H1 (cell line): Measurements from ENCODE around the gene CWC25. TPM values are rescaled to one million over a fixed set of nuclear protein-coding genes. Genes with fewer than 3 reads are reported as not detected.

Experiments
- CTCF ChIA-PET: fragments of 300-600 bp; sonication (Branson Sonifier 250); formaldehyde crosslinking; loops from one replicate; lab custom pipeline; 2021; ENCODE audit not compliant: partially characterized antibody; lab: Charles Lee
- POLR2A ChIA-PET: fragments of 300-600 bp; sonication (Branson Sonifier 250); formaldehyde crosslinking; loops from one replicate; lab custom pipeline; 2021; ENCODE audit warnings: inconsistent platforms; ENCODE audit not compliant: partially characterized antibody; lab: Charles Lee
- DNase-seq, 2 experiments: peaks; one replicate each; pipeline versions ENCODE4 v3.0.0 to v3.0.0-alpha.2; 2010 to 2022; ENCODE audit warnings: low spot score in 2 of 2, low read depth in 1 of 2, mixed read lengths in 1 of 2
- FAIRE-seq: peaks from 2 replicates; lab custom pipeline; 2011; peaks lifted over from hg19 to GRCh38; lab: Jason Lieb, UNC
- H2AFZ ChIP-seq: 2 replicates; pipeline ENCODE4 v1.8.1; 2012; ENCODE audit warnings: low read length, inconsistent platforms
- H2AK5ac ChIP-seq: 2 replicates; pipeline ENCODE4 v1.6.1; 2013; ENCODE audit warnings: low read depth, low read length
- H2BK120ac ChIP-seq: replicated peaks from 2 replicates; pipeline ENCODE3; 2013; ENCODE audit warnings: low read depth, low read length, inconsistent platforms
- H2BK12ac ChIP-seq: 2 replicates; pipeline ENCODE4 v1.6.1; 2013; ENCODE audit warnings: low read depth, low read length
- H2BK15ac ChIP-seq: 2 replicates; pipeline ENCODE4 v1.6.1; 2013; ENCODE audit warnings: low read length
- H2BK20ac ChIP-seq: 2 replicates; pipeline ENCODE4 v1.6.1; 2013; ENCODE audit warnings: low read length
- H2BK5ac ChIP-seq: 2 replicates; pipeline ENCODE4 v1.6.1; 2013; ENCODE audit warnings: low read depth, low read length
- H3K14ac ChIP-seq: 2 replicates; pipeline ENCODE4 v1.6.1; 2013; ENCODE audit warnings: inconsistent platforms; ENCODE audit not compliant: insufficient read length
- H3K18ac ChIP-seq: 2 replicates; pipeline ENCODE4 v1.6.1; 2013; ENCODE audit warnings: low read length; ENCODE audit errors: extremely low read depth
- H3K23ac ChIP-seq: 2 replicates; pipeline ENCODE4 v1.6.1; 2013; ENCODE audit warnings: inconsistent platforms; ENCODE audit not compliant: insufficient read length
- H3K23me2 ChIP-seq: 2 replicates; pipeline ENCODE4 v1.6.1; 2013; ENCODE audit warnings: low read depth, low read length
- H3K27ac ChIP-seq: 2 replicates; pipeline ENCODE4 v1.6.1; 2011; ENCODE audit warnings: low read depth, low read length, inconsistent platforms
- H3K27me3 ChIP-seq, 4 experiments: replicated peaks in 1 of 4; 1 replicate in 1 of 4; 2 replicates in 3 of 4; pipeline versions ENCODE4 v1.6.1 to v1.8.1; 2011 to 2013; ENCODE audit warnings: low read length in 3 of 4, mild to moderate bottlenecking in 3 of 4, inconsistent platforms in 2 of 4, mixed read lengths in 2 of 4, moderate library complexity in 1 of 4; ENCODE audit not compliant: control insufficient read depth in 3 of 4, insufficient read depth in 3 of 4; ENCODE audit errors: extremely low read depth in 1 of 4
- H3K36me3 ChIP-seq, 4 experiments: 2 replicates each; pipeline versions ENCODE4 v1.6.1 to v1.8.1; 2011 to 2013; ENCODE audit warnings: mild to moderate bottlenecking in 4 of 4, low read length in 3 of 4, moderate library complexity in 2 of 4, control low read depth in 1 of 4, inconsistent platforms in 1 of 4; ENCODE audit not compliant: insufficient read depth in 4 of 4, control insufficient read depth in 2 of 4
- H3K4ac ChIP-seq: replicated peaks from 2 replicates; pipeline ENCODE3; 2013; ENCODE audit warnings: low read length, low read depth, mixed read lengths, inconsistent platforms; ENCODE audit not compliant: insufficient read length
- H3K4me1 ChIP-seq, 4 experiments: replicated peaks in 1 of 4; 1 replicate in 1 of 4; 2 replicates in 3 of 4; pipeline versions ENCODE4 v1.6.1 to v1.8.1; 2011 to 2013; ENCODE audit warnings: low read length in 3 of 4, inconsistent platforms in 2 of 4, mixed read lengths in 1 of 4; ENCODE audit not compliant: insufficient read depth in 4 of 4, control insufficient read depth in 3 of 4
- H3K4me2 ChIP-seq, 2 experiments: 2 replicates each; pipeline versions ENCODE4 v1.6.1 to v1.8.1; 2011 to 2013; ENCODE audit warnings: low read depth in 2 of 2, low read length in 2 of 2, control low read depth in 1 of 2, inconsistent platforms in 1 of 2, mild to moderate bottlenecking in 1 of 2; ENCODE audit not compliant: insufficient read depth in 1 of 2
- H3K4me3 ChIP-seq, 4 experiments: fragments of 200-600, 300-600 bp in 1 of 4; sonication (generic), shearing (Covaris generic), sonication (Bioruptor Twin) in 1 of 4; 2 replicates each; pipeline versions ENCODE4 v1.5.1 to v1.8.1; 2011 to 2016; ENCODE audit warnings: low read length in 4 of 4, low read depth in 3 of 4, control low read depth in 2 of 4, inconsistent platforms in 2 of 4, mild to moderate bottlenecking in 2 of 4, mixed read lengths in 1 of 4, moderate library complexity in 1 of 4; ENCODE audit not compliant: insufficient read depth in 2 of 4; ENCODE audit errors: extremely low read depth in 1 of 4
- H3K56ac ChIP-seq: replicated peaks from 2 replicates; pipeline ENCODE3; 2013; ENCODE audit warnings: low read depth, mild to moderate bottlenecking, mixed read lengths, low read length, inconsistent platforms; ENCODE audit not compliant: insufficient read length
- H3K79me1 ChIP-seq: 2 replicates; pipeline ENCODE4 v1.6.1; 2013; ENCODE audit warnings: low read depth, low read length, control low read depth
- H3K79me2 ChIP-seq, 2 experiments: 2 replicates each; pipeline versions ENCODE4 v1.6.1 to v1.8.1; 2012 to 2013; ENCODE audit warnings: low read length in 2 of 2, mild to moderate bottlenecking in 2 of 2, inconsistent platforms in 1 of 2; ENCODE audit not compliant: insufficient read depth in 2 of 2, control insufficient read depth in 1 of 2
- H3K9ac ChIP-seq, 4 experiments: replicated peaks in 1 of 4; 1 replicate in 1 of 4; 2 replicates in 3 of 4; pipeline versions ENCODE4 v1.6.1 to v1.8.1; 2011 to 2013; ENCODE audit warnings: low read depth in 3 of 4, low read length in 3 of 4, control low read depth in 2 of 4, mild to moderate bottlenecking in 2 of 4, moderate library complexity in 2 of 4, inconsistent platforms in 1 of 4; ENCODE audit errors: extremely low read depth in 1 of 4
- H3K9me3 ChIP-seq, 2 experiments: 2 replicates each; pipeline versions ENCODE4 v1.6.1 to v1.8.1; 2012 to 2013; ENCODE audit warnings: mild to moderate bottlenecking in 2 of 2, moderate library complexity in 2 of 2, control low read depth in 1 of 2, inconsistent platforms in 1 of 2, low read depth in 1 of 2, low read length in 1 of 2, mixed read lengths in 1 of 2; ENCODE audit not compliant: insufficient read depth in 2 of 2
- H4K20me1 ChIP-seq, 2 experiments: replicated peaks in 1 of 2; 2 replicates each; pipeline versions ENCODE3 to v1.8.1; 2011 to 2013; ENCODE audit warnings: inconsistent platforms in 2 of 2, low read length in 2 of 2, mild to moderate bottlenecking in 1 of 2; ENCODE audit not compliant: insufficient read depth in 2 of 2, control insufficient read depth in 1 of 2
- H4K5ac ChIP-seq: 2 replicates; pipeline ENCODE4 v1.6.1; 2013; ENCODE audit warnings: low read length, low read depth, mixed read lengths, inconsistent platforms; ENCODE audit not compliant: insufficient read length
- H4K8ac ChIP-seq: 2 replicates; pipeline ENCODE4 v1.8.0; 2013; ENCODE audit warnings: mild to moderate bottlenecking, moderate library complexity, low read length, inconsistent platforms; ENCODE audit not compliant: insufficient read depth; ENCODE audit errors: extremely low read depth
- H4K91ac ChIP-seq: replicated peaks from 2 replicates; pipeline ENCODE3; 2013; ENCODE audit warnings: low read length, mixed read lengths, inconsistent platforms; ENCODE audit not compliant: insufficient read length
- BACH1 ChIP-seq: IDR thresholded peaks from 2 replicates; pipeline ENCODE4 v1.6.1; 2012; ENCODE audit warnings: low read length, improper control_type of control experiment
- CEBPB ChIP-seq: IDR thresholded peaks from 2 replicates; pipeline ENCODE4 v1.6.1; 2012; ENCODE audit warnings: low read depth, low read length
- KDM5A ChIP-seq: fragments of 200-600 bp; IDR thresholded peaks from 2 replicates; pipeline ENCODE4 v1.7.1; 2012; ENCODE audit warnings: mild to moderate bottlenecking, low read length, inconsistent platforms, mixed read lengths
- NRF1 ChIP-seq: IDR thresholded peaks from 2 replicates; pipeline ENCODE4 v1.6.1; 2011; ENCODE audit warnings: mild to moderate bottlenecking, low read depth, low read length, improper control_type of control experiment
- POLR2AphosphoS5 ChIP-seq: IDR thresholded peaks from 2 replicates; pipeline ENCODE4 v1.6.1; 2011; ENCODE audit warnings: low read depth, low read length
- SIX5 ChIP-seq: IDR thresholded peaks from 2 replicates; pipeline ENCODE4 v1.6.1; 2011; ENCODE audit warnings: mild to moderate bottlenecking, low read depth, low read length
- SP2 ChIP-seq: IDR thresholded peaks from 2 replicates; pipeline ENCODE4 v1.6.1; 2012; ENCODE audit warnings: mild to moderate bottlenecking, low read length, inconsistent platforms
- WGBS, 2 experiments: shearing (Covaris generic) in 1 of 2; methylation state at CpG; one replicate each; pipeline versions ENCODE4 v1.1.6 to v1.1.7; 2013 to 2015; ENCODE audit warnings: low lambda C conversion rate in 2 of 2, mixed read lengths in 2 of 2, inconsistent platforms in 1 of 2, low coverage in 1 of 2, missing lambda C conversion rate in 1 of 2; ENCODE audit not compliant: insufficient replicate concordance in 2 of 2, insufficient coverage in 1 of 2, insufficient read length in 1 of 2; ENCODE audit errors: extremely low coverage in 1 of 2, missing lambda C conversion rate in 1 of 2; 5-methylcytosine and 5-hydroxymethylcytosine counted together
- polyA plus RNA-seq, 7 experiments: library from polyadenylated mRNA; depleted of rRNA in 3 of 7; stranded (reverse) in 5 of 7; unstranded in 2 of 7; fragments of >200 nt in 5 of 7; fragments of 200-250 nt in 2 of 7; gene quantifications; 1 replicate in 5 of 7; 2 replicates in 1 of 7; 4 replicates in 1 of 7; pipeline versions ENCODE4 v1.2.1 to v1.2.3, GENCODE V29; 2011 to 2013; ENCODE audit warnings: missing spikeins in 2 of 7, mixed read lengths in 2 of 7
- total RNA-seq: library from RNA; stranded (reverse); fragmentation: NEBNext Ultra II Directional; extraction: Animal tissue kit (Norgen Biotek cat#: 25700); gene quantifications from 2 replicates; pipeline ENCODE4 v1.2.1, GENCODE V29; 2021

The CWC25 gene
- total and polyA plus RNA-seq, 2 of the 8 experiments (the other 6 are each of a cell fraction or from before 2014, with no cell fraction given): 11.1 to 13.1 TPM

DNA sequence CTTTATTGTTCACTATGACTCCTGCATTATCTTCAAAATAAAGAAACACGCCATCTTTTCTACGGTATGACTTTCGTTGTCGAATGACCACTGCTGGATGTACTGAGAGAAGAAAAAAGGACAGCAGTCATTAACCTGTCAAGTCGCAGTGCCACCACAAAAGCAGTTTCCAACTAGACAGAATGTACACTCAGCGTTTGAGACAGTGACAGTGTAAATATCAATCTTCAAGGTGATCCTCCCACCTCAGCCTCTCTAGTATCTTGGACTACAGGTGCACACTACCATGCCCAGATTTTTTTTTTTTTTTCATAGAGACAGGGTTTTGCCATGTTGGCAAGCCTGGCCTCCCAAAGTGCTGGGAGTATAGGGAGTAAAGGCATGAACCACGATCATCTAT, 25.3 kb upstream of the CWC25 start:
- peaks cover 22 to 35% of the 10 kb centered on the region in 2 experiments for H3K79me2 ChIP-seq
- no peak for DNase-seq
- no peaks in the 10 kb centered on the region for H3K9me3 ChIP-seq
- H4K5ac ChIP-seq: no peak overlapping the region
- no peak overlapping the region for H2BK120ac ChIP-seq
- H3K27ac ChIP-seq: no peak overlapping the region
- H3K56ac ChIP-seq: no peak overlapping the region
- no peak overlapping the region for H2AK5ac ChIP-seq
- no peak for TF ChIP-seq KDM5A
- TF ChIP-seq SP2: no peak
- no peak for TF ChIP-seq SIX5
- TF ChIP-seq BACH1: no peak
- no peak for TF ChIP-seq CEBPB
- no peak for TF ChIP-seq NRF1
- peak; percentile 58; the same call in 1 of the 2 replicates for TF ChIP-seq POLR2AphosphoS5
- no peaks in the 10 kb centered on the region for H3K27me3 ChIP-seq
- H3K14ac ChIP-seq: no peak overlapping the region
- no peak overlapping the region for H3K23ac ChIP-seq
- H2AFZ ChIP-seq: no peak overlapping the region
- peaks cover 42 to 65% (median 53%) of the 10 kb centered on the region in 4 experiments for H3K36me3 ChIP-seq
- H3K23me2 ChIP-seq: peaks cover 10% of the 10 kb centered on the region
- POLR2A ChIA-PET: interaction anchor here (0.7 to 15.5 kb wide), 9 partner anchors 8 to 208 kb away, joined by 3 to 468 read pairs (median 16); partner anchors contain the start of genes CWC25 and LASP1
- H3K4ac ChIP-seq: no peak overlapping the region
- H3K4me1 ChIP-seq: peaks cover 3 to 10% (median 5%) of the 10 kb centered on the region in 4 experiments; a peak in 5 of 7 replicates
- H2BK15ac ChIP-seq: no peak overlapping the region
- H4K8ac ChIP-seq: no peak overlapping the region
- CTCF ChIA-PET: no interaction called here
- H2BK20ac ChIP-seq: no peak overlapping the region
- no peak overlapping the region for H3K18ac ChIP-seq
- FAIRE-seq: no peak
- WGBS, 2 experiments: 93% methylated on average over 7 of the region's 7 CpGs; no CpG with 5 or more reads in 1 of the 2 experiments
- H3K79me1 ChIP-seq: no peaks in the 10 kb centered on the region; the same call in none of the 2 replicates
- peaks cover 6 to 22% of the 10 kb centered on the region in 2 experiments for H4K20me1 ChIP-seq
- no peak overlapping the region for H2BK12ac ChIP-seq
- H3K4me2 ChIP-seq: peak overlapping the region in 1 of 2 experiments; percentile 95; a peak in 1 of 4 replicates
- H3K9ac ChIP-seq: 0 out of 7 replicates have a peak overlapping the region, but pooled peaks of 1 of the 4 experiments have one; percentile 24
- no peak overlapping the region for H4K91ac ChIP-seq
- no peak overlapping the region for H3K4me3 ChIP-seq
- no peak overlapping the region for H2BK5ac ChIP-seq
